GOT3 (cell line): ENCODE measurements around the gene SAPCD1.

Experiments
- DNase-seq: peaks from one replicate; lab custom pipeline; 2025; ENCODE audit warnings: mixed read lengths; lab: John Stamatoyannopoulos, UW

Gene SAPCD1

GRCh38 chr6:31729515-31729978, 32.9 kb upstream of the SAPCD1 start:
- DNase-seq: peak; percentile 72

GRCh38 chr6:31729979-31730630, 32.4 kb upstream of the SAPCD1 start:
- DNase-seq: peak; percentile 59

GRCh38 chr6:31730631-31731086, 31.8 kb upstream of the SAPCD1 start:
- DNase-seq: no peak

- no peak for DNase-seq
These were observed 30.4 kb upstream of the SAPCD1 start for GRCh38 chr6:31732029-31732428.

- DNase-seq: no peak
These were observed 28.7 kb upstream of the SAPCD1 start for GRCh38 chr6:31733734-31734133.

- no peak for DNase-seq
These were observed 28.1 kb upstream of the SAPCD1 start for GRCh38 chr6:31734247-31734820.

- DNase-seq: no peak
These were observed 27.5 kb upstream of the SAPCD1 start for GRCh38 chr6:31734821-31735406.

GRCh38 chr6:31736021-31736767, 26.3 kb upstream of the SAPCD1 start, which contains the start of gene CLIC1:
TSS of gene CLIC1 (minus strand) at chr6:31736530. CDS start at chr6:31736300, 230 bp downstream.
- DNase-seq: peak; percentile 49

- DNase-seq: no peak
These were observed 25.6 kb upstream of the SAPCD1 start for GRCh38 chr6:31736768-31737314.

GRCh38 chr6:31737315-31737990, 25.0 kb upstream of the SAPCD1 start:
- DNase-seq: no peak

- no peak for DNase-seq
These were observed 24.2 kb upstream of the SAPCD1 start for GRCh38 chr6:31737991-31738979.

GRCh38 chr6:31739639-31740396, 22.6 kb upstream of the SAPCD1 start, which contains the start of gene MSH5:
TSS of gene MSH5 (plus strand) at chr6:31740005. CDS start at chr6:31740467, 462 bp downstream.
- DNase-seq: peak; percentile 93

- no peak for DNase-seq
These were observed 21.8 kb upstream of the SAPCD1 start for GRCh38 chr6:31740397-31741223.

GRCh38 chr6:31741815-31742214, 20.6 kb upstream of the SAPCD1 start:
- DNase-seq: no peak

GRCh38 chr6:31742894-31743293, 19.6 kb upstream of the SAPCD1 start:
- DNase-seq: no peak

GRCh38 chr6:31744422-31744821, 18.0 kb upstream of the SAPCD1 start:
- no peak for DNase-seq

- no peak for DNase-seq
These were observed 13.0 kb upstream of the SAPCD1 start for GRCh38 chr6:31749301-31750036.
